ENCODE data around the gene PRM2. TPM values are rescaled to one million over a fixed set of nuclear protein-coding genes. Genes with fewer than 3 reads are reported as not detected.

PRM2 gene
- total RNA-seq, 1 donor from 2014 or later = not detected

DNA sequence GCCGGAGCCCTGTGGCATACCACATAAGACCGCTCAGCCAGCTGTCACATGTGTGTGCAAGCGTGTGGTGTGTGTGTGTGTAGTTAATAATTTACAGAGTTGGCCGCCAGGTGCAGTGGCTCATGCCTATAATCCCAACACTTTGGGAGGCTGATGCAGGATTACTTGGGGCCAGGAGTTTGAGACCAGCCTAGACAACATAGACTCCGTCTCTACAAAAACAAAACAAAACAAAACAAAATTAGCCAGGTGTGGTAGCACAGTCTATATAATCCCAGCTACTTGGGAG lies 40.6 kb downstream of the PRM2 start:
- TF ChIP-seq, protein P1, sequence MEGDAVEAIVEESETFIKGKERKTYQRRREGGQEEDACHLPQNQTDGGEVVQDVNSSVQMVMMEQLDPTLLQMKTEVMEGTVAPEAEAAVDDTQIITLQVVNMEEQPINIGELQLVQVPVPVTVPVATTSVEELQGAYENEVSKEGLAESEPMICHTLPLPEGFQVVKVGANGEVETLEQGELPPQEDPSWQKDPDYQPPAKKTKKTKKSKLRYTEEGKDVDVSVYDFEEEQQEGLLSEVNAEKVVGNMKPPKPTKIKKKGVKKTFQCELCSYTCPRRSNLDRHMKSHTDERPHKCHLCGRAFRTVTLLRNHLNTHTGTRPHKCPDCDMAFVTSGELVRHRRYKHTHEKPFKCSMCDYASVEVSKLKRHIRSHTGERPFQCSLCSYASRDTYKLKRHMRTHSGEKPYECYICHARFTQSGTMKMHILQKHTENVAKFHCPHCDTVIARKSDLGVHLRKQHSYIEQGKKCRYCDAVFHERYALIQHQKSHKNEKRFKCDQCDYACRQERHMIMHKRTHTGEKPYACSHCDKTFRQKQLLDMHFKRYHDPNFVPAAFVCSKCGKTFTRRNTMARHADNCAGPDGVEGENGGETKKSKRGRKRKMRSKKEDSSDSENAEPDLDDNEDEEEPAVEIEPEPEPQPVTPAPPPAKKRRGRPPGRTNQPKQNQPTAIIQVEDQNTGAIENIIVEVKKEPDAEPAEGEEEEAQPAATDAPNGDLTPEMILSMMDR (IDR thresholded peaks at IDR 0.05; ENCODE audit: unreplicated experiment) = no peak
- peaks cover 3% of the 10 kb centered on the region for H3K27me3 Mint-ChIP-seq
- H3K27ac Mint-ChIP-seq = peak overlapping the region; percentile 67
- no peak for DNase-seq (ENCODE audit: low spot score, unreplicated experiment)
- no peaks in the 10 kb centered on the region for H3K9me3 Mint-ChIP-seq (ENCODE audit: low read depth)
- no peaks in the 10 kb centered on the region for H3K36me3 Mint-ChIP-seq (ENCODE audit: insufficient read depth)
- no peaks in the 10 kb centered on the region for H3K4me1 Mint-ChIP-seq (ENCODE audit: low read depth)
- H3K4me3 Mint-ChIP-seq (ENCODE audit: low read depth) = no peak overlapping the region

GRCh38 chr16:11234884-11235702 lies 41.2 kb downstream of the PRM2 start:
- DNase-seq (ENCODE audit: low spot score, unreplicated experiment) = no peak
- Mint-ChIP-seq H3K27ac (peak overlapping the region; percentile 67), H3K27me3 (peaks cover 3% of the 10 kb centered on the region), H3K9me3 (ENCODE audit: low read depth) (no peaks in the 10 kb centered on the region), H3K36me3 (ENCODE audit: insufficient read depth) (no peaks in the 10 kb centered on the region), H3K4me1 (ENCODE audit: low read depth) (no peaks in the 10 kb centered on the region), H3K4me3 (ENCODE audit: low read depth) (no peak overlapping the region)
- TF ChIP-seq, protein P1 (IDR thresholded peaks at IDR 0.05; ENCODE audit: unreplicated experiment) = no peak

GRCh38 chr16:11233727-11234376 lies 42.4 kb downstream of the PRM2 start:
- TF ChIP-seq, protein P1 (IDR thresholded peaks at IDR 0.05; ENCODE audit: unreplicated experiment) = no peak
- H3K36me3 Mint-ChIP-seq (ENCODE audit: insufficient read depth) = no peaks in the 10 kb centered on the region
- no peaks in the 10 kb centered on the region for H3K4me1 Mint-ChIP-seq (ENCODE audit: low read depth)
- no peak overlapping the region for H3K27ac Mint-ChIP-seq
- no peaks in the 10 kb centered on the region for H3K9me3 Mint-ChIP-seq (ENCODE audit: low read depth)
- peaks cover 7% of the 10 kb centered on the region for H3K27me3 Mint-ChIP-seq
- DNase-seq (ENCODE audit: low spot score, unreplicated experiment) = no peak
- no peak overlapping the region for H3K4me3 Mint-ChIP-seq (ENCODE audit: low read depth)

- H3K27me3 Mint-ChIP-seq = peaks cover 8% of the 10 kb centered on the region
- DNase-seq (ENCODE audit: low spot score, unreplicated experiment) = no peak
- H3K4me3 Mint-ChIP-seq (ENCODE audit: low read depth) = no peak overlapping the region
- no peaks in the 10 kb centered on the region for H3K36me3 Mint-ChIP-seq (ENCODE audit: insufficient read depth)
- no peaks in the 10 kb centered on the region for H3K4me1 Mint-ChIP-seq (ENCODE audit: low read depth)
- no peaks in the 10 kb centered on the region for H3K9me3 Mint-ChIP-seq (ENCODE audit: low read depth)
- TF ChIP-seq, protein P1 (IDR thresholded peaks at IDR 0.05; ENCODE audit: unreplicated experiment) = no peak
- no peak overlapping the region for H3K27ac Mint-ChIP-seq
These were observed 43.2 kb downstream of the PRM2 start for GRCh38 chr16:11232852-11233726.

- H3K27me3 Mint-ChIP-seq = peaks cover 8% of the 10 kb centered on the region
- H3K4me3 Mint-ChIP-seq (ENCODE audit: low read depth) = no peak overlapping the region
- H3K9me3 Mint-ChIP-seq (ENCODE audit: low read depth) = no peaks in the 10 kb centered on the region
- no peak for DNase-seq (ENCODE audit: low spot score, unreplicated experiment)
- no peaks in the 10 kb centered on the region for H3K36me3 Mint-ChIP-seq (ENCODE audit: insufficient read depth)
- H3K27ac Mint-ChIP-seq = no peak overlapping the region
- no peaks in the 10 kb centered on the region for H3K4me1 Mint-ChIP-seq (ENCODE audit: low read depth)
- TF ChIP-seq, protein P1 (IDR thresholded peaks at IDR 0.05; ENCODE audit: unreplicated experiment) = no peak
These were observed 43.9 kb downstream of the PRM2 start for GRCh38 chr16:11232302-11232851.
